Fibroblast of the aortic adventitia (primary cell): ENCODE data around the gene ZNF385C. TPM values are rescaled to one million over a fixed set of nuclear protein-coding genes. Genes with fewer than 3 reads are reported as not detected.
A peak's percentile ranks its signal among the peaks of the same experiment; 100 is the strongest.

ENCODE experiments used
- DNase-seq: peaks from one replicate; pipeline ENCODE4 v3.0.0-alpha.2; 2010; ENCODE audit warnings: low read depth
- H3K4me3 ChIP-seq: 2 replicates; pipeline ENCODE4 v1.5.1; 2011; ENCODE audit warnings: low read depth, mild to moderate bottlenecking, control low read depth, low read length, moderate library complexity
- CTCF ChIP-seq: IDR thresholded peaks from 2 replicates; pipeline ENCODE4 v1.5.1; 2011; ENCODE audit warnings: mild to moderate bottlenecking, low read length, control low read depth, inconsistent platforms; ENCODE audit not compliant: insufficient read depth
- total RNA-seq: library from RNA; depleted of rRNA; stranded (reverse); fragments of >200 nt; gene quantifications from 2 replicates; pipeline ENCODE4 v1.2.3, GENCODE V29; 2012; ENCODE audit warnings: low replicate concordance

Gene ZNF385C
- total RNA-seq, 1 donor: not detected

- H3K4me3 ChIP-seq: no peak overlapping the region
- TF ChIP-seq CTCF: peak; percentile 14
- DNase-seq: no peak
These were observed 89.1 kb downstream of the ZNF385C start for GRCh38 chr17:42009170-42009569.

GRCh38 chr17:42005166-42005565 lies 93.1 kb downstream of the ZNF385C start:
- no peak for DNase-seq
- H3K4me3 ChIP-seq: no peak overlapping the region
- no peak for TF ChIP-seq CTCF

GRCh38 chr17:42002792-42003301 lies 95.4 kb downstream of the ZNF385C start:
- H3K4me3 ChIP-seq: no peak overlapping the region
- DNase-seq: no peak
- no peak for TF ChIP-seq CTCF

GRCh38 chr17:42002175-42002791 lies 96.0 kb downstream of the ZNF385C start:
- DNase-seq: no peak
- TF ChIP-seq CTCF: no peak
- no peak overlapping the region for H3K4me3 ChIP-seq

GRCh38 chr17:42001729-42002128 lies 96.5 kb downstream of the ZNF385C start:
- DNase-seq: no peak
- TF ChIP-seq CTCF: no peak
- H3K4me3 ChIP-seq: no peak overlapping the region

GRCh38 chr17:42000413-42001133 lies 97.7 kb downstream of the ZNF385C start:
- TF ChIP-seq CTCF: no peak
- DNase-seq: no peak
- H3K4me3 ChIP-seq: no peak overlapping the region

GRCh38 chr17:41998497-41998896 lies 99.8 kb downstream of the ZNF385C start:
- DNase-seq: no peak
- H3K4me3 ChIP-seq: no peak overlapping the region
- no peak for TF ChIP-seq CTCF
